Pancreas (tissue), 10 donors: ENCODE data around the gene MROH2A. TPM values are rescaled to one million over a fixed set of nuclear protein-coding genes. Genes with fewer than 3 reads are reported as not detected.

Experiments used
- ATAC-seq, 4 donors: fragments of 200-7000 bp; cut with Tn5 transposase; one replicate each; pipeline versions ENCODE4 v1.8.0 to v1.9.1; 2020; ENCODE audit warnings: mild to moderate bottlenecking in 4 of 4, moderate library complexity in 4 of 4
- DNase-seq, 6 donors: peaks; one replicate each; pipeline ENCODE4 v3.0.0-alpha.2; 2020
- FAIRE-seq: peaks from 2 replicates; lab custom pipeline; 2012; peaks lifted over from hg19 to GRCh38; lab: Jason Lieb, UNC
- H3K27ac ChIP-seq, 4 donors: fragments of 200-600 bp; sonication (generic); 1 replicate in 3 of 4; 2 replicates in 1 of 4; pipeline versions ENCODE4 v1.5.0 to v1.8.0; 2020
- H3K27me3 ChIP-seq, 4 donors: fragments of 200-600 bp; one replicate each; pipeline ENCODE4 v1.8.0; 2021
- H3K36me3 ChIP-seq, 3 donors: fragments of 200-600 bp; sonication (generic) in 1 of 3; one replicate each; pipeline versions ENCODE4 v1.5.0 to v1.8.0; 2020 to 2021
- H3K4me1 ChIP-seq, 3 donors: fragments of 200-600 bp; one replicate each; pipeline ENCODE4 v1.8.0; 2021
- H3K4me3 ChIP-seq, 4 donors: fragments of 200-600 bp; sonication (generic) in 2 of 4; one replicate each; pipeline versions ENCODE4 v1.5.0 to v1.8.0; 2020 to 2021
- H3K9me3 ChIP-seq, 4 donors: fragments of 200-600 bp; one replicate each; pipeline ENCODE4 v1.8.0; 2021
- CTCF ChIP-seq, 4 donors: fragments of 200-600 bp; sonication (generic) in 3 of 4; IDR thresholded peaks; one replicate each; pipeline versions ENCODE4 v1.5.0 to v1.8.0; 2021; ENCODE audit warnings: antibody characterized with exemption in 4 of 4
- WGBS, 2 donors: extraction: QIAGEN DNeasy Blood & Tissue Kit; methylation state at CpG; one replicate each; pipeline ENCODE4 v1.1.7; 2013; 5-methylcytosine and 5-hydroxymethylcytosine counted together
- intact Hi-C, 3 donors: fragments of 100-400 bp; cut with DNase I; formaldehyde crosslinking; loops; one replicate each; pipeline versions ENCODE4 v1.11.1 to v1.14.2; 2022
- polyA plus RNA-seq, 2 donors: library from polyadenylated mRNA; stranded (reverse); fragments of 200-250 nt; gene quantifications; one replicate each; pipeline ENCODE4 v1.2.3, GENCODE V29; 2013
- total RNA-seq, 6 donors: library from RNA; stranded (reverse); fragmentation: NEBNext Ultra II Directional in 4 of 6; extraction: Animal tissue kit (Norgen Biotek cat#: 25700) in 4 of 6; gene quantifications; one replicate each; pipeline versions ENCODE4 v1.2.1 to v1.2.4, GENCODE V29; 2021 to 2023
- donor health status: healthy with polysubstance abuse.
- donor health status: DM: no; HTN: no; CAD: no; lungs with moderate emphysema.
- donor health status: DM: no; HTN: no; CAD: no.
- donor health status: control.
- donor health status: control.
- donor health status: Bipolar disorder and iron deficiency.
- donor health status: DM: yes; HTN: yes; CAD: no.
- donor health status: DM: no; HTN: no; CAD: no.
- donor health status: DM: no; HTN: no; CAD: no.
- donor health status: DM: yes; HTN: yes; CAD: no.

MROH2A gene
- total and polyA plus RNA-seq, 8 donors: not detected

- no peak for ATAC-seq
- H3K36me3 ChIP-seq: no peaks in the 10 kb centered on the region
- no peaks in the 10 kb centered on the region for H3K27me3 ChIP-seq
- FAIRE-seq: no peak
- H3K27ac ChIP-seq: no peak overlapping the region
- no peak for DNase-seq
- 95 to 99% methylated on average over 13 of the region's 13 CpGs for WGBS, 2 donors
- H3K9me3 ChIP-seq: no peaks in the 10 kb centered on the region
- H3K4me3 ChIP-seq: no peak overlapping the region
- TF ChIP-seq CTCF (IDR thresholded peaks at IDR 0.05): no peak
- intact Hi-C loops: no loop called here
- no peaks in the 10 kb centered on the region for H3K4me1 ChIP-seq
These were observed 70.1 kb downstream of the MROH2A start for GRCh38 chr2:233848276-233848675.

DNA sequence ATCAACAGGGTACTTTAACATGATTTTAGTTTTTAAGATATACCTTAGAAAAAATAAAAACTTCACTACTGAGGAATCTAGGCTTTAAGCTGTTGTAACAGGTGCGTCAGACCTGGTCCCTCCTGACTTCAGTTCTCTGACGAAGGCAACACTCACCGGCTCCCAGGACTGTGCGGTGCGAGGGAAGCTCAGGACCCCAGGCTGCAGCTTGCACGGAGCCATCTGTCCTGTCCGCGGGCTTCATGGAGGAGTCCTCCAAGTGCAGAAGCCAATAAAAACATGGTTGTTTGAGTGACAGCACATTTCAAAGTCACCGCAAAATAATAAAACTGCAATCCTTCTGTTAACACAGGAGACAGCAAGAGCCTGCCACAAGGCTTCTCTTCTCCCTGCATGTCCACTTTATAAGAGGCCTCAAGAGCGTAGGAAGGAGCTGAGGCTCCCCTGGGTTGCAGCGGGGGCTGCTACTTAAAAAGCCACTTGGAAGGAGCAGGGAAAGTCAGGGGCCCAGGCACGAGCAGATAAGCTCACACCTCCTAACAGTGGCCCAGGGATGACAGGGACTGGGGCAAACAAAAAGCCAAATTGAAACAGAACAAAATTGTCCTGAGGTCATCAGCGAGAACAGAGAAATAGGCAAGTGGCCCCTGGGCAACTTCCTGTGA is 71.6 kb downstream of the MROH2A start:
- WGBS, 2 donors: 95% methylated on average over 13 of the region's 13 CpGs
- Histone ChIP-seq H3K4me1 (peaks cover 0 to 5% (median 0%) of the 10 kb centered on the region in 3 donors), H3K4me3 (no peak overlapping the region), H3K36me3 (no peaks in the 10 kb centered on the region), H3K27me3 (no peaks in the 10 kb centered on the region), H3K9me3 (no peaks in the 10 kb centered on the region), H3K27ac (no peak overlapping the region)
- ATAC-seq (no peak), FAIRE-seq (no peak), DNase-seq (no peak)
- intact Hi-C loops: no loop called here
- TF ChIP-seq CTCF (IDR thresholded peaks at IDR 0.05): no peak

GRCh38 chr2:233850745-233851144 is 72.6 kb downstream of the MROH2A start:
- FAIRE-seq (no peak), ATAC-seq (no peak), DNase-seq (no peak)
- H3K27ac ChIP-seq: no peak overlapping the region
- no peaks in the 10 kb centered on the region for H3K27me3 ChIP-seq
- no peaks in the 10 kb centered on the region for H3K36me3 ChIP-seq
- 87 to 90% methylated on average over 7 of the region's 7 CpGs for WGBS, 2 donors
- TF ChIP-seq CTCF (IDR thresholded peaks at IDR 0.05): no peak
- H3K4me3 ChIP-seq: no peak overlapping the region
- intact Hi-C loops: no loop called here
- H3K9me3 ChIP-seq: no peaks in the 10 kb centered on the region
- H3K4me1 ChIP-seq: peaks cover 0 to 5% (median 0%) of the 10 kb centered on the region in 3 donors

- no peak for TF ChIP-seq CTCF (IDR thresholded peaks at IDR 0.05)
- no peaks in the 10 kb centered on the region for H3K9me3 ChIP-seq
- intact Hi-C loops: no loop called here
- DNase-seq (no peak), FAIRE-seq (no peak), ATAC-seq (no peak)
- H3K27ac ChIP-seq: no peak overlapping the region
- no peaks in the 10 kb centered on the region for H3K27me3 ChIP-seq
- 92 to 97% methylated on average over 6 of the region's 6 CpGs for WGBS, 2 donors
- H3K4me1 ChIP-seq: peaks cover 0 to 5% (median 0%) of the 10 kb centered on the region in 3 donors
- H3K36me3 ChIP-seq: no peaks in the 10 kb centered on the region
- H3K4me3 ChIP-seq: no peak overlapping the region
These were observed 73.0 kb downstream of the MROH2A start for GRCh38 chr2:233851169-233851568.

GRCh38 chr2:233852056-233852455 is 73.9 kb downstream of the MROH2A start:
- H3K36me3 ChIP-seq: no peaks in the 10 kb centered on the region
- no peak for FAIRE-seq
- H3K4me1 ChIP-seq: peaks cover 0 to 5% (median 0%) of the 10 kb centered on the region in 3 donors
- H3K27me3 ChIP-seq: no peaks in the 10 kb centered on the region
- no peaks in the 10 kb centered on the region for H3K9me3 ChIP-seq
- intact Hi-C loops: no loop called here
- no peak for TF ChIP-seq CTCF (IDR thresholded peaks at IDR 0.05)
- H3K27ac ChIP-seq: no peak overlapping the region
- ATAC-seq: no peak
- no peak overlapping the region for H3K4me3 ChIP-seq
- DNase-seq: no peak
- WGBS, 2 donors: 67 to 79% methylated on average over 3 of the region's 3 CpGs
